Natural killer cell (primary cell): Measurements from ENCODE around the gene DOCK4. TPM values are rescaled to one million over a fixed set of nuclear protein-coding genes. Genes with fewer than 3 reads are reported as not detected.

Experiments
- ATAC-seq, 3 donors: fragments of 150-1000 bp in 2 of 3; fragments of 200-7000 bp in 1 of 3; cut with Tn5 transposase; 1 replicate in 1 of 3; 2 replicates in 2 of 3; pipeline ENCODE4 v1.10.0; 2021; ENCODE audit warnings: mild to moderate bottlenecking in 2 of 3, moderate library complexity in 2 of 3
- DNase-seq, 2 donors: peaks; one replicate each; pipeline versions ENCODE4 v3.0.0 to v3.0.0-alpha.2; 2013 to 2021; ENCODE audit warnings: mixed read lengths in 1 of 2
- H3K27ac ChIP-seq: one replicate; pipeline ENCODE4 v1.5.1; 2013; ENCODE audit warnings: mild to moderate bottlenecking, low read length
- H3K27me3 ChIP-seq: one replicate; pipeline ENCODE4 v1.6.1; 2013; ENCODE audit warnings: low read length; ENCODE audit not compliant: control insufficient read depth, insufficient read depth
- H3K36me3 ChIP-seq: one replicate; pipeline ENCODE4 v1.6.1; 2013; ENCODE audit warnings: low read length; ENCODE audit not compliant: control insufficient read depth, insufficient read depth
- H3K4me1 ChIP-seq: one replicate; pipeline ENCODE4 v1.6.1; 2013; ENCODE audit warnings: low read length; ENCODE audit not compliant: control insufficient read depth, insufficient read depth
- H3K4me3 ChIP-seq: one replicate; pipeline ENCODE4 v1.5.1; 2013; ENCODE audit warnings: low read length
- H3K9me3 ChIP-seq: one replicate; pipeline ENCODE4 v1.6.1; 2013; ENCODE audit warnings: low read length; ENCODE audit not compliant: control insufficient read depth, insufficient read depth
- H3K27ac Mint-ChIP-seq, 2 donors: one replicate each; pipeline ENCODE4 v1.8.0; 2022; ENCODE audit warnings: mild to moderate bottlenecking in 2 of 2, mixed read lengths in 2 of 2, moderate library complexity in 1 of 2
- H3K27me3 Mint-ChIP-seq, 2 donors: one replicate each; pipeline ENCODE4 v1.8.0; 2022; ENCODE audit warnings: low read depth in 2 of 2, mixed read lengths in 2 of 2
- H3K36me3 Mint-ChIP-seq: one replicate; pipeline ENCODE4 v1.8.0; 2022; ENCODE audit warnings: mixed read lengths
- H3K4me1 Mint-ChIP-seq, 2 donors: one replicate each; pipeline ENCODE4 v1.8.0; 2022; ENCODE audit warnings: mixed read lengths in 2 of 2
- H3K4me3 Mint-ChIP-seq: one replicate; pipeline ENCODE4 v1.8.0; 2022; ENCODE audit warnings: mild to moderate bottlenecking, moderate library complexity, mixed read lengths
- H3K9me3 Mint-ChIP-seq, 2 donors: one replicate each; pipeline ENCODE4 v1.8.0; 2022; ENCODE audit warnings: mixed read lengths in 2 of 2
- WGBS: methylation state at CpG from one replicate; pipeline ENCODE4 v1.1.7; 2013; ENCODE audit warnings: missing lambda C conversion rate; ENCODE audit not compliant: insufficient coverage; 5-methylcytosine and 5-hydroxymethylcytosine counted together
- intact Hi-C: fragments of 100-400 bp; cut with micrococcal nuclease; formaldehyde crosslinking; loops from one replicate; pipeline ENCODE4 v1.14.2; 2022
- total RNA-seq, 4 donors: library from RNA; stranded (reverse); fragments of 120-200 nt in 1 of 4; gene quantifications; one replicate each; pipeline versions ENCODE4 v1.2.3 to v1.2.4, GENCODE V29; 2013 to 2022
- TF ChIP-seq, protein P1 (sequence below): fragments of 200-600 bp; IDR thresholded peaks from one replicate; pipeline ENCODE4 v1.8.0; 2022; ENCODE audit warnings: antibody characterized with exemption

The DOCK4 gene
- total RNA-seq, 3 donors from 2014 or later (not counting 1 experiment from before 2014, with no cell fraction given), result 0.61 to 2.4 (median 0.89) TPM

- H3K36me3 Mint-ChIP-seq, result no peaks in the 10 kb centered on the region
- no peak overlapping the region for H3K27ac Mint-ChIP-seq
- ATAC-seq, result no peak
- H3K4me3 Mint-ChIP-seq, result no peak overlapping the region
- Histone ChIP-seq H3K4me3 (no peak overlapping the region), H3K4me1 (no peaks in the 10 kb centered on the region), H3K27me3 (no peaks in the 10 kb centered on the region), H3K9me3 (no peaks in the 10 kb centered on the region), H3K27ac (no peak overlapping the region), H3K36me3 (no peaks in the 10 kb centered on the region)
- no peak for DNase-seq
- H3K9me3 Mint-ChIP-seq, result peaks cover 0 to 2% of the 10 kb centered on the region in 2 donors
- H3K27me3 Mint-ChIP-seq, result peaks cover 0 to 9% of the 10 kb centered on the region in 2 donors
- 76% methylated on average over 7 of the region's 9 CpGs for WGBS
- TF ChIP-seq, protein P1, sequence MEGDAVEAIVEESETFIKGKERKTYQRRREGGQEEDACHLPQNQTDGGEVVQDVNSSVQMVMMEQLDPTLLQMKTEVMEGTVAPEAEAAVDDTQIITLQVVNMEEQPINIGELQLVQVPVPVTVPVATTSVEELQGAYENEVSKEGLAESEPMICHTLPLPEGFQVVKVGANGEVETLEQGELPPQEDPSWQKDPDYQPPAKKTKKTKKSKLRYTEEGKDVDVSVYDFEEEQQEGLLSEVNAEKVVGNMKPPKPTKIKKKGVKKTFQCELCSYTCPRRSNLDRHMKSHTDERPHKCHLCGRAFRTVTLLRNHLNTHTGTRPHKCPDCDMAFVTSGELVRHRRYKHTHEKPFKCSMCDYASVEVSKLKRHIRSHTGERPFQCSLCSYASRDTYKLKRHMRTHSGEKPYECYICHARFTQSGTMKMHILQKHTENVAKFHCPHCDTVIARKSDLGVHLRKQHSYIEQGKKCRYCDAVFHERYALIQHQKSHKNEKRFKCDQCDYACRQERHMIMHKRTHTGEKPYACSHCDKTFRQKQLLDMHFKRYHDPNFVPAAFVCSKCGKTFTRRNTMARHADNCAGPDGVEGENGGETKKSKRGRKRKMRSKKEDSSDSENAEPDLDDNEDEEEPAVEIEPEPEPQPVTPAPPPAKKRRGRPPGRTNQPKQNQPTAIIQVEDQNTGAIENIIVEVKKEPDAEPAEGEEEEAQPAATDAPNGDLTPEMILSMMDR, result no peak
- H3K4me1 Mint-ChIP-seq, result no peaks in the 10 kb centered on the region
- intact Hi-C loops, result no loop called here
Observed at GRCh38 chr7:112118581-112119566, 87.3 kb downstream of the DOCK4 start.

- H3K4me1 Mint-ChIP-seq, result no peaks in the 10 kb centered on the region
Observed at GRCh38 chr7:112116894-112117293, 89.3 kb downstream of the DOCK4 start.

GRCh38 chr7:112116358-112116757 lies 89.8 kb downstream of the DOCK4 start:
- Mint-ChIP-seq H3K4me3 (no peak overlapping the region), H3K36me3 (no peaks in the 10 kb centered on the region), H3K4me1 (no peaks in the 10 kb centered on the region), H3K27ac (no peak overlapping the region), H3K27me3 (peaks cover 0 to 13% of the 10 kb centered on the region in 2 donors), H3K9me3 (peaks cover 0 to 2% of the 10 kb centered on the region in 2 donors)
- no peak for ATAC-seq
- no peak overlapping the region for H3K4me3 ChIP-seq
- no peaks in the 10 kb centered on the region for H3K27me3 ChIP-seq
- no peaks in the 10 kb centered on the region for H3K36me3 ChIP-seq
- no peak overlapping the region for H3K27ac ChIP-seq
- H3K4me1 ChIP-seq, result no peaks in the 10 kb centered on the region
- 82% methylated on average over 2 of the region's 2 CpGs for WGBS
- intact Hi-C loops, result no loop called here
- no peak for DNase-seq
- TF ChIP-seq, protein P1, result no peak
- no peaks in the 10 kb centered on the region for H3K9me3 ChIP-seq

More at GRCh38 chr7:112116894-112117293, 89.3 kb downstream of the DOCK4 start:
- no CpG with 5 or more reads among the region's 1 CpG for WGBS
- H3K9me3 Mint-ChIP-seq, result peaks cover 0 to 2% of the 10 kb centered on the region in 2 donors
- no peaks in the 10 kb centered on the region for H3K27me3 ChIP-seq
- no peak for DNase-seq
- TF ChIP-seq, protein P1, result no peak
- H3K27ac ChIP-seq, result no peak overlapping the region
- H3K36me3 ChIP-seq, result no peaks in the 10 kb centered on the region
- no peaks in the 10 kb centered on the region for H3K36me3 Mint-ChIP-seq
- intact Hi-C loops, result no loop called here
- no peaks in the 10 kb centered on the region for H3K9me3 ChIP-seq
- H3K4me3 ChIP-seq, result no peak overlapping the region
- no peaks in the 10 kb centered on the region for H3K4me1 ChIP-seq
- no peak overlapping the region for H3K4me3 Mint-ChIP-seq
- ATAC-seq, result no peak
- no peak overlapping the region for H3K27ac Mint-ChIP-seq
- peaks cover 0 to 10% of the 10 kb centered on the region in 2 donors for H3K27me3 Mint-ChIP-seq
